ENCODE results near the gene CAPN10.
"Not testable (repeated sequence)": the region's sequence is repeated elsewhere in the genome, so short reads cannot be mapped to it uniquely, and the experiment has no call there.

CAPN10 gene

GRCh38 chr2:240560480-240561324 lies 25.8 kb upstream of the CAPN10 start:
- Histone ChIP-seq H3K27ac (peak overlapping the region; percentile 89), H3K9me3 (ENCODE audit: low read depth, low read length) (no peaks in the 10 kb centered on the region), H3K9ac (ENCODE audit: insufficient read length) (peak overlapping the region; percentile 94), H3K36me3 (ENCODE audit: insufficient read depth, low read length) (0 out of 2 replicates have a peak, but pooled peaks cover 4% of the 10 kb centered on the region), H3K4me3 (peak overlapping the region; percentile 87)
- TF ChIP-seq FOXP2 (optimal IDR thresholded peaks at IDR 0.05; ENCODE audit: control extremely low read depth, extremely low read length, insufficient read depth): peak; percentile 67
- TF ChIP-seq EZH2 (IDR thresholded peaks at IDR 0.05): no peak
- TF ChIP-seq POLR2AphosphoS5 (IDR thresholded peaks at IDR 0.05; ENCODE audit: borderline replicate concordance, low read depth, low read length): peak; percentile 93
- peak; percentile 79 for DNase-seq (ENCODE audit: low read depth, low spot score)

GRCh38 chr2:240561325-240561971 lies 25.1 kb upstream of the CAPN10 start:
- Histone ChIP-seq H3K9ac (ENCODE audit: insufficient read length) (peak overlapping the region; percentile 79), H3K9me3 (ENCODE audit: low read depth, low read length) (no peaks in the 10 kb centered on the region), H3K27ac (peak overlapping the region; percentile 52; the same call in 1 of the 2 replicates), H3K4me3 (peak overlapping the region; percentile 87), H3K36me3 (ENCODE audit: insufficient read depth, low read length) (0 out of 2 replicates have a peak, but pooled peaks cover 4% of the 10 kb centered on the region)
- no peak for DNase-seq (ENCODE audit: low read depth, low spot score)
- TF ChIP-seq POLR2AphosphoS5 (IDR thresholded peaks at IDR 0.05; ENCODE audit: borderline replicate concordance, low read depth, low read length) (peak; percentile 44; the same call in 1 of the 2 replicates), FOXP2 (optimal IDR thresholded peaks at IDR 0.05; ENCODE audit: control extremely low read depth, extremely low read length, insufficient read depth) (no peak), EZH2 (IDR thresholded peaks at IDR 0.05) (no peak)

- H3K4me3 ChIP-seq; DNase-seq (ENCODE audit: low read depth, low spot score); H3K27ac ChIP-seq; H3K9ac ChIP-seq (ENCODE audit: insufficient read length); H3K36me3 ChIP-seq (ENCODE audit: insufficient read depth, low read length); H3K9me3 ChIP-seq (ENCODE audit: low read depth, low read length): not testable (repeated sequence)
Observed at GRCh38 chr2:240563231-240563630, 23.3 kb upstream of the CAPN10 start.

- Histone ChIP-seq H3K9me3 (ENCODE audit: low read depth, low read length) (no peaks in the 10 kb centered on the region), H3K4me3 (no peak overlapping the region), H3K9ac (ENCODE audit: insufficient read length) (no peak overlapping the region), H3K27ac (0 out of 2 replicates have a peak overlapping the region, but pooled peaks have one; percentile 2), H3K36me3 (ENCODE audit: insufficient read depth, low read length) (0 out of 2 replicates have a peak, but pooled peaks cover 4% of the 10 kb centered on the region)
- DNase-seq (ENCODE audit: low read depth, low spot score): no peak
- TF ChIP-seq POLR2AphosphoS5 (IDR thresholded peaks at IDR 0.05; ENCODE audit: borderline replicate concordance, low read depth, low read length) (no peak), EZH2 (IDR thresholded peaks at IDR 0.05) (no peak), FOXP2 (optimal IDR thresholded peaks at IDR 0.05; ENCODE audit: control extremely low read depth, extremely low read length, insufficient read depth) (no peak)
Observed at GRCh38 chr2:240563951-240564560, 22.5 kb upstream of the CAPN10 start.

GRCh38 chr2:240564561-240565332 lies 21.8 kb upstream of the CAPN10 start:
- Histone ChIP-seq H3K9ac (ENCODE audit: insufficient read length) (no peak overlapping the region), H3K27ac (no peak overlapping the region), H3K36me3 (ENCODE audit: insufficient read depth, low read length) (no peaks in the 10 kb centered on the region), H3K9me3 (ENCODE audit: low read depth, low read length) (no peaks in the 10 kb centered on the region), H3K4me3 (no peak overlapping the region)
- no peak for DNase-seq (ENCODE audit: low read depth, low spot score)
- TF ChIP-seq FOXP2 (optimal IDR thresholded peaks at IDR 0.05; ENCODE audit: control extremely low read depth, extremely low read length, insufficient read depth) (no peak), EZH2 (IDR thresholded peaks at IDR 0.05) (no peak), POLR2AphosphoS5 (IDR thresholded peaks at IDR 0.05; ENCODE audit: borderline replicate concordance, low read depth, low read length) (no peak)

- Histone ChIP-seq H3K27ac (0 out of 2 replicates have a peak overlapping the region, but pooled peaks have one; percentile 37), H3K9me3 (ENCODE audit: low read depth, low read length) (no peaks in the 10 kb centered on the region), H3K9ac (ENCODE audit: insufficient read length) (peak overlapping the region; percentile 63), H3K4me3 (peak overlapping the region; percentile 68), H3K36me3 (ENCODE audit: insufficient read depth, low read length) (no peaks in the 10 kb centered on the region)
- no peak for DNase-seq (ENCODE audit: low read depth, low spot score)
- TF ChIP-seq POLR2AphosphoS5 (IDR thresholded peaks at IDR 0.05; ENCODE audit: borderline replicate concordance, low read depth, low read length) (no peak), FOXP2 (optimal IDR thresholded peaks at IDR 0.05; ENCODE audit: control extremely low read depth, extremely low read length, insufficient read depth) (no peak)
Observed at GRCh38 chr2:240565333-240566202, 21.0 kb upstream of the CAPN10 start.
